Measurements from ENCODE around the gene C1orf210. TPM values are rescaled to one million over a fixed set of nuclear protein-coding genes. Genes with fewer than 3 reads are reported as not detected.

Gene C1orf210
- total RNA-seq, 2 experiments from 2014 or later, result not detected

DNA sequence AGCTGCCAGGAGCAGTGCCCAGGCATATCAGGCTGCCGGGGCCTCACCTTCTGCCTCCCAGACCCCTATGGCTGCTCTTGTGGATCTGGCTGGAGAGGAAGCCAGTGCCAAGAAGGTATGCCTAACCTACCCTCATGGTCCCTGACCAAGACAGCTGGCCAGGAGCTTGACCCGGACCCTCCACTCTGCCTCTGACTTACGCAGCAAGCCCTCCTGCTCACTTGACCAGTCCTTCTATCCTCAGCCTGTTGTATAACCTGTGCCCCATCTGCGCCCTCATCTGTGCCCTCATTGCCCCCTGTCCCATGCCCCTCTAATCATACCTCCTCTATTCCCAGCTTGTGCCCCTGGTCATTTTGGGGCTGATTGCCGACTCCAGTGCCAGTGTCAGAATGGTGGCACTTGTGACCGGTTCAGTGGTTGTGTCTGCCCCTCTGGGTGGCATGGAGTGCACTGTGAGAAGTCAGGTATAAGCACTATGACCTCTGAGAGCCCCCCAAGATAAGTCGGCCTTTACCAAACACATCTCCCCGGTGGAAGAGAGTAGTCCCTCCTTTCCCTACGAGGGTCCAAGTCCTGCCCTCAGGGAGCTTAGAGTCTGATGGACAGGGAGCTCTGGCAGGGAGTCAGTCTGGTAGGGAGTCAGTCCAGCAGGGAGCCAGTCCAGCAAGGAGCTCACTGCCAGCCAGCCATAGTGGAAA lies 22.2 kb upstream of the C1orf210 start:
- H3K27ac Mint-ChIP-seq, result no peak overlapping the region
- ATAC-seq (no peak), DNase-seq (no peak)
- H3K9me3 Mint-ChIP-seq, result no peaks in the 10 kb centered on the region
- ChIA-PET CTCF (no interaction called here), POLR2A (interaction anchor here (0.6 kb wide), 1 partner anchor 54 kb away, joined by 3 read pairs; no protein-coding TSS in a partner anchor)
- no peaks in the 10 kb centered on the region for H3K27me3 Mint-ChIP-seq
- intact Hi-C loops (cut with micrococcal nuclease), result no loop called here
- TF ChIP-seq, protein P1, sequence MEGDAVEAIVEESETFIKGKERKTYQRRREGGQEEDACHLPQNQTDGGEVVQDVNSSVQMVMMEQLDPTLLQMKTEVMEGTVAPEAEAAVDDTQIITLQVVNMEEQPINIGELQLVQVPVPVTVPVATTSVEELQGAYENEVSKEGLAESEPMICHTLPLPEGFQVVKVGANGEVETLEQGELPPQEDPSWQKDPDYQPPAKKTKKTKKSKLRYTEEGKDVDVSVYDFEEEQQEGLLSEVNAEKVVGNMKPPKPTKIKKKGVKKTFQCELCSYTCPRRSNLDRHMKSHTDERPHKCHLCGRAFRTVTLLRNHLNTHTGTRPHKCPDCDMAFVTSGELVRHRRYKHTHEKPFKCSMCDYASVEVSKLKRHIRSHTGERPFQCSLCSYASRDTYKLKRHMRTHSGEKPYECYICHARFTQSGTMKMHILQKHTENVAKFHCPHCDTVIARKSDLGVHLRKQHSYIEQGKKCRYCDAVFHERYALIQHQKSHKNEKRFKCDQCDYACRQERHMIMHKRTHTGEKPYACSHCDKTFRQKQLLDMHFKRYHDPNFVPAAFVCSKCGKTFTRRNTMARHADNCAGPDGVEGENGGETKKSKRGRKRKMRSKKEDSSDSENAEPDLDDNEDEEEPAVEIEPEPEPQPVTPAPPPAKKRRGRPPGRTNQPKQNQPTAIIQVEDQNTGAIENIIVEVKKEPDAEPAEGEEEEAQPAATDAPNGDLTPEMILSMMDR (IDR thresholded peaks at IDR 0.05), result no peak
- H3K36me3 Mint-ChIP-seq (ENCODE audit: low read depth), result no peaks in the 10 kb centered on the region
- H3K4me1 Mint-ChIP-seq (ENCODE audit: low read depth), result no peaks in the 10 kb centered on the region
- H3K4me3 Mint-ChIP-seq, result no peak overlapping the region

DNA sequence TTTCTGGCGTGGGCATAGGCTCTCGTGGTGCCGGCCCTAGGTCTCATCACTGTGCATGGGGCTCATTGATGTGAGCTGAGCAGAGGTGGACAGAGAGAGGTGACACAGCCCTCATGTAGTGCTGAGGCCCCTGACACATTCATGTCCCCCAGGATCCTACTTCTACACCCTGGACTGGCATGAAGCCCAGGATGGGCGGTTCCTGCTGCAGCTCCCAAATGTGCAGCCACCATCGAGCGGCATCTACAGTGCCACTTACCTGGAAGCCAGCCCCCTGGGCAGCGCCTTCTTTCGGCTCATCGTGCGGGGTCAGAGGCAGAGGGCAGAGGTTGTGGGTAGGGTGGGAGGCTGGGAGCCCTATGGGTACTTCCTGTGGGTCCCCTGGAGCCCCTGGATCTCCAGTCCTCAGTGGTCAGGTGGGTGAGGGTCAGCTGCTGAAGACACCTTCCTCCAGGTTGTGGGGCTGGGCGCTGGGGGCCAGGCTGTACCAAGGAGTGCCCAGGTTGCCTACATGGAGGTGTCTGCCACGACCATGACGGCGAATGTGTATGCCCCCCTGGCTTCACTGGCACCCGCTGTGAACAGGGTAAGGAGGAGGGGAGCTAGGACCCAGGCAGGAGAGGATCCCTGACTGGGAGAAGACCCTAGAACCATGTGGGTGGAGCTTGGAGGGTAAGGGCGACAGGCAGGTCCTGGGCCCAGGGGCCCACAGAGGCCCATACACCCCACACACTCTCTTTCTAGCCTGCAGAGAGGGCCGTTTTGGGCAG lies 21.5 kb upstream of the C1orf210 start:
- TF ChIP-seq, protein P1 (IDR thresholded peaks at IDR 0.05), result no peak
- ChIA-PET POLR2A (interaction anchor here (0.6 kb wide), 1 partner anchor 53 kb away, joined by 3 read pairs; no protein-coding TSS in a partner anchor), CTCF (no interaction called here)
- no peak for DNase-seq
- Mint-ChIP-seq H3K4me3 (no peak overlapping the region), H3K27ac (no peak overlapping the region), H3K27me3 (no peaks in the 10 kb centered on the region), H3K36me3 (ENCODE audit: low read depth) (no peaks in the 10 kb centered on the region), H3K9me3 (no peaks in the 10 kb centered on the region), H3K4me1 (ENCODE audit: low read depth) (no peaks in the 10 kb centered on the region)
- intact Hi-C loops (cut with micrococcal nuclease), result no loop called here
- ATAC-seq, result no peak

DNA sequence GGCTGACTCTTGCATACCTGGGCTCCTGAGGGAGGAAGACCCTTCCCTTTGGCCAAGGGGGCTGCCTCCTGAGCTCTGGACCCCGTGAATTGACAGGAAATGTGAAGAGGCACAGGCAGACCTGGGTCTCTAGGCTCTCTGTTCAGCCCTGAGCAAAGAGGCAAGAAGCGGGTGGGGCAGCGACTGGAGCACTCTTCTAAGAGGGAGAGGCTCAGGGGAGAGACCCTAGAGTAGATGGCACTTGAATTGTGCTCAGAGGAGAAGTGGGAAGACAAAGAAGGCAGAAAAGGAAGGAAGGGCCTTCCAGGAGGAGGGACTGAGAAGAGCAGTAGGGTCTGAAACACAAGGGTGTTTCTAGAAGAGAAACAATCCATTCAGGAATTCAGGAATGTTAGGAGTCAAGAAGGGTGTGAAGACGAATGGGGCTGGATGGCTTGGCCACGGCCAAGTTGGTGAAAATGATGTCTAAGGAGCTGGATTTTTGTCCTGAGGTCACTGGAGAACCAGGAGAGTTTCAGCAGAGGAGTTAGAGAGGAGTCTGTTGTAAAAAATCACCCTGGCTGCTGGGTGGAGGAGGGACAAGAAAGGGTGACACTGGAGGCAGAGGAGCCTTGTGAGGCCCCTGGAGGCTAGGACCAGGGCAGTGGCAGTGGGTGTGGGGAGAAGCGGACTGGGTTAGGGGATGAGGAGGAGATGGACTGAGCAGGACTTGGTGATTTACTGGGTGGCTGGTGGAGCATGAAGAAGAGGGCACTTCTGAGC lies 20.7 kb upstream of the C1orf210 start:
- intact Hi-C loops (cut with micrococcal nuclease), result no loop called here
- Mint-ChIP-seq H3K27me3 (no peaks in the 10 kb centered on the region), H3K4me3 (no peak overlapping the region), H3K9me3 (no peaks in the 10 kb centered on the region), H3K4me1 (ENCODE audit: low read depth) (no peaks in the 10 kb centered on the region), H3K27ac (no peak overlapping the region), H3K36me3 (ENCODE audit: low read depth) (no peaks in the 10 kb centered on the region)
- ChIA-PET POLR2A (no interaction called here), CTCF (no interaction called here)
- ATAC-seq, result no peak
- no peak for DNase-seq
- TF ChIP-seq, protein P1 (IDR thresholded peaks at IDR 0.05), result no peak

DNA sequence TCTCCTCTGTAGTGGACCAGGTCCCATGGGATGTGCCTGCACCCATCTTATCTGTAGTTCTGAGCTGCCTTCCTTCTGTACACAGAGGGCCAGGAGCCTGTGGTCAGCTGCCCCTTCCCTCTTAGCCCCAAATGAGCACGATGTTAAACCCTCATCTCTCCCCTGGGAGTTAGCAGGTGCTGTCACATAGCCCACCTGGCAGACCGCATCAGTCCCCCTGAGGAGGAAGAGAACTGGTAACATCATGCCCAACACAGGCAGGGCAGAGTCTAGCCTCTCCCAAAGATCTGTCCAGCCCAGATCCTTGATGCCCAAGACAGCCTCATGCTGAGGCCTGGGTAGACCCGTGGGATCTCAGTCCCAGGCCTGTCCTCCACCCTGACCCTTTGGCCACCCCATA lies 20.1 kb upstream of the C1orf210 start:
- ChIA-PET POLR2A (no interaction called here), CTCF (no interaction called here)
- H3K27me3 Mint-ChIP-seq, result no peaks in the 10 kb centered on the region
- TF ChIP-seq, protein P1 (IDR thresholded peaks at IDR 0.05), result no peak
- H3K4me3 Mint-ChIP-seq, result no peak overlapping the region
- no peaks in the 10 kb centered on the region for H3K9me3 Mint-ChIP-seq
- DNase-seq (no peak), ATAC-seq (no peak)
- no peaks in the 10 kb centered on the region for H3K36me3 Mint-ChIP-seq (ENCODE audit: low read depth)
- intact Hi-C loops (cut with micrococcal nuclease), result no loop called here
- H3K4me1 Mint-ChIP-seq (ENCODE audit: low read depth), result no peaks in the 10 kb centered on the region
- no peak overlapping the region for H3K27ac Mint-ChIP-seq
